Measurements from ENCODE around the gene SDR9C7. TPM values are rescaled to one million over a fixed set of nuclear protein-coding genes. Genes with fewer than 3 reads are reported as not detected.
"Not testable (repeated sequence)": the region's sequence is repeated elsewhere in the genome, so short reads cannot be mapped to it uniquely, and the experiment has no call there.

Gene SDR9C7
- total RNA-seq, 2 experiments from 2014 or later: not detected

DNA sequence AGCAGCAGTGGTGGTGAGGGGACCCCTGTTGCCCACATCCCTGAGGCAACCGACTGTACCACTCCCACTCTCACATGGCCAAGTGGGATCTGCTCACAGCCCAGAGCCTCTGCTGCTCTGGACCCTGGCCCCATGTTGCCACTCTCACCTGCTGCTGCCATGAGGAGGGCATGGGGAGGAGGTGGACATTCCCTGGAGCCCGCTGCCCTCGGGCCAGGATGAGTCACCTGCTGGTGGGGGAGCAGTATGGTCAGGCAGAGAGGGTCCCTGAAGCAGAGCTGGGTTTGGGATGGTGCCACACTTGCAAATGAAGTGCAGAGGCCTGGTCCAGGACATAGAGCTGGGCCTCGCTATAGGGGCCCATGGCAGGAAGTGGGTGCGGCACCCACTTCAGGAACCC lies 26.1 kb downstream of the SDR9C7 start:
- Histone ChIP-seq H3K9me3 (ENCODE audit: low read length) (0 out of 2 replicates have a peak, but pooled peaks cover 3% of the 10 kb centered on the region), H3K4me1 (ENCODE audit: insufficient read depth, low read length, poor library complexity, severe bottlenecking) (no peaks in the 10 kb centered on the region), H3K4me3 (ENCODE audit: low read depth, low read length, poor library complexity, severe bottlenecking) (no peak overlapping the region), H3K4me2 (ENCODE audit: low read length) (no peak overlapping the region), H4K20me1 (ENCODE audit: insufficient read depth, low read length) (no peaks in the 10 kb centered on the region), H3K9me2 (ENCODE audit: insufficient read depth, low read length) (no peaks in the 10 kb centered on the region), H3K27ac (ENCODE audit: low read depth, low read length, poor library complexity, severe bottlenecking) (no peak overlapping the region), H3K36me3 (ENCODE audit: insufficient read depth, low read length) (no peaks in the 10 kb centered on the region), H3K79me2 (ENCODE audit: insufficient read depth, low read depth, low read length) (no peaks in the 10 kb centered on the region), H2AFZ (ENCODE audit: low read length) (no peak overlapping the region)
- no peak for TF ChIP-seq EZH2phosphoT487 (IDR thresholded peaks at IDR 0.05; ENCODE audit: borderline replicate concordance, low read depth, low read length)
- TF ChIP-seq, protein P1, sequence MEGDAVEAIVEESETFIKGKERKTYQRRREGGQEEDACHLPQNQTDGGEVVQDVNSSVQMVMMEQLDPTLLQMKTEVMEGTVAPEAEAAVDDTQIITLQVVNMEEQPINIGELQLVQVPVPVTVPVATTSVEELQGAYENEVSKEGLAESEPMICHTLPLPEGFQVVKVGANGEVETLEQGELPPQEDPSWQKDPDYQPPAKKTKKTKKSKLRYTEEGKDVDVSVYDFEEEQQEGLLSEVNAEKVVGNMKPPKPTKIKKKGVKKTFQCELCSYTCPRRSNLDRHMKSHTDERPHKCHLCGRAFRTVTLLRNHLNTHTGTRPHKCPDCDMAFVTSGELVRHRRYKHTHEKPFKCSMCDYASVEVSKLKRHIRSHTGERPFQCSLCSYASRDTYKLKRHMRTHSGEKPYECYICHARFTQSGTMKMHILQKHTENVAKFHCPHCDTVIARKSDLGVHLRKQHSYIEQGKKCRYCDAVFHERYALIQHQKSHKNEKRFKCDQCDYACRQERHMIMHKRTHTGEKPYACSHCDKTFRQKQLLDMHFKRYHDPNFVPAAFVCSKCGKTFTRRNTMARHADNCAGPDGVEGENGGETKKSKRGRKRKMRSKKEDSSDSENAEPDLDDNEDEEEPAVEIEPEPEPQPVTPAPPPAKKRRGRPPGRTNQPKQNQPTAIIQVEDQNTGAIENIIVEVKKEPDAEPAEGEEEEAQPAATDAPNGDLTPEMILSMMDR (conservative IDR thresholded peaks at IDR 0.05; ENCODE audit: low read length): no peak
- ChIA-PET CTCF (ENCODE audit: unreplicated experiment) (no interaction called here), POLR2A (no interaction called here)
- intact Hi-C loops (cut with micrococcal nuclease; ENCODE audit: unreplicated experiment): no loop called here
- DNase-seq (ENCODE audit: low spot score): no peak
- no TSS peak for BruUV-seq (replicated peaks)

DNA sequence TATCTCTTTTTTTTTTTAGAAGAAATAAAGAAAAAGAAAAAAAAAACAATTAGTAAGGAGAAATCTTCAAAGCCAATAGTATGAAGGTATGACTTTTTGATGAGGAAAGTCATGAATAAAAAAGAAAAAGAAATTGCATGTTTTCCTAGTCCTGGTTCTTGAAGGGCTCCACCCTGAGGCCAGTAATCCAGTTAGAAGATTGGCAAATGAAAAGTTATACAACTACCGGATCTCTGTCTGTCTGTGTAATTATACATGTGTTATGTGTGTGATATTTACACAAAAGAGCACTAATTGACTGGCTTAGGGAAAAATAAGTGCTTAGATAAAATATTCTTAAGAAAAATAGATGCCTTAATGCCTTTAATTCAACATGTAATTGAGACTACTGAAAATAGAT lies 28.4 kb downstream of the SDR9C7 start:
- no peaks in the 10 kb centered on the region for H3K4me1 ChIP-seq (ENCODE audit: insufficient read depth, low read length, poor library complexity, severe bottlenecking)
- peaks cover 11% of the 10 kb centered on the region; the same call in 1 of the 2 replicates for H3K9me3 ChIP-seq (ENCODE audit: low read length)
- no peak for DNase-seq (ENCODE audit: low spot score)
- no peaks in the 10 kb centered on the region for H3K9me2 ChIP-seq (ENCODE audit: insufficient read depth, low read length)
- no peak overlapping the region for H2AFZ ChIP-seq (ENCODE audit: low read length)
- no TSS peak for BruUV-seq (replicated peaks)
- no peaks in the 10 kb centered on the region for H4K20me1 ChIP-seq (ENCODE audit: insufficient read depth, low read length)
- H3K27ac ChIP-seq (ENCODE audit: low read depth, low read length, poor library complexity, severe bottlenecking): no peak overlapping the region
- no peak overlapping the region for H3K4me2 ChIP-seq (ENCODE audit: low read length)
- H3K79me2 ChIP-seq (ENCODE audit: insufficient read depth, low read depth, low read length): no peaks in the 10 kb centered on the region
- TF ChIP-seq, protein P1 (conservative IDR thresholded peaks at IDR 0.05; ENCODE audit: low read length): no peak
- no peak for TF ChIP-seq EZH2phosphoT487 (IDR thresholded peaks at IDR 0.05; ENCODE audit: borderline replicate concordance, low read depth, low read length)
- ChIA-PET CTCF (ENCODE audit: unreplicated experiment) (no interaction called here), POLR2A (no interaction called here)
- H3K36me3 ChIP-seq (ENCODE audit: insufficient read depth, low read length): no peaks in the 10 kb centered on the region
- intact Hi-C loops (cut with micrococcal nuclease; ENCODE audit: unreplicated experiment): no loop called here
- H3K4me3 ChIP-seq (ENCODE audit: low read depth, low read length, poor library complexity, severe bottlenecking): no peak overlapping the region

DNA sequence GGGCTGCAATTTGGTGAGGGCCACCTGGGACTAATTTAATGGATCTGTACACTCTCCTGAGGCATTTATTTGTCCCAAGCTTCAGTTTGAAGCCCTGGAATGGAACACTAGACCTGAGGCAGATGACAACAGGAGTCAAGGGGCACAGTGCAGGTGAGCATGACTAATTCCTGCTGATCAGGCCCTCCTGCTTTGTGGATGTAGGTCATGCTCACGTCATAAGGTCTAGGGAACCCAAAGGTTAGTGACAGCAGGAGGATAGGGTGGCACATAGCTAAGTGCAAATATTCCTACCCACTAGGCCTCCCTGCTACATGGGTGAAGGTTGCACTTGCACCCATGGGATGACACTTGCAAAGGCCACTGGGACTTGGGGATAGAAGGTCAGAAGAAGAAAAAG lies 30.8 kb downstream of the SDR9C7 start:
- intact Hi-C loops (cut with micrococcal nuclease; ENCODE audit: unreplicated experiment): no loop called here
- Histone ChIP-seq H3K27ac (ENCODE audit: low read depth, low read length, poor library complexity, severe bottlenecking) (no peak overlapping the region), H2AFZ (ENCODE audit: low read length) (no peak overlapping the region), H3K4me3 (ENCODE audit: low read depth, low read length, poor library complexity, severe bottlenecking) (no peak overlapping the region), H4K20me1 (ENCODE audit: insufficient read depth, low read length) (no peaks in the 10 kb centered on the region), H3K4me2 (ENCODE audit: low read length) (no peak overlapping the region), H3K4me1 (ENCODE audit: insufficient read depth, low read length, poor library complexity, severe bottlenecking) (no peaks in the 10 kb centered on the region), H3K36me3 (ENCODE audit: insufficient read depth, low read length) (no peaks in the 10 kb centered on the region), H3K9me2 (ENCODE audit: insufficient read depth, low read length) (no peaks in the 10 kb centered on the region), H3K79me2 (ENCODE audit: insufficient read depth, low read depth, low read length) (no peaks in the 10 kb centered on the region), H3K9me3 (ENCODE audit: low read length) (peaks cover 12% of the 10 kb centered on the region; the same call in 1 of the 2 replicates)
- TF ChIP-seq, protein P1 (conservative IDR thresholded peaks at IDR 0.05; ENCODE audit: low read length): no peak
- no peak for TF ChIP-seq EZH2phosphoT487 (IDR thresholded peaks at IDR 0.05; ENCODE audit: borderline replicate concordance, low read depth, low read length)
- BruUV-seq (replicated peaks): no TSS peak
- no peak for DNase-seq (ENCODE audit: low spot score)
- ChIA-PET CTCF (ENCODE audit: unreplicated experiment) (no interaction called here), POLR2A (no interaction called here)

DNA sequence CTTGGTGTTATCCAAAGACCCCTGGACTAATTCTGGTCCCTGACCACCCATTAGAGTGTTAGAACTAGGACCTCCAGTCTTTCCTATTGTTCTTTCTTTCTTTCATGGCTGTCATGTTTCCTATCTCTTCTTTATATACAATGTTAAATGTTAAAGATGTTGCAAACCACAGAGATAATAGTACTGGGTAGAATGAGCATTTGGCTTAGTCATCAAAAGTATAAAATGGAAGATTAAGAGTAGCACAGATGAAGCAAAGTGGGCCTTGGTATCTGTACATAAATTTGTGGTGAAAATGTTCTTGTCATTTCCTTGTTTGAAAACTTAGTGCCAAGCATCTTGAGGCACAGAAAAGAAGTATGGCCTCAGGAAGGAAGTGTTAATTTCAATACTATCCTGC lies 32.9 kb downstream of the SDR9C7 start:
- H3K4me2 ChIP-seq (ENCODE audit: low read length); H3K79me2 ChIP-seq (ENCODE audit: insufficient read depth, low read depth, low read length); H4K20me1 ChIP-seq (ENCODE audit: insufficient read depth, low read length); BruUV-seq (replicated peaks); H3K27ac ChIP-seq (ENCODE audit: low read depth, low read length, poor library complexity, severe bottlenecking); H2AFZ ChIP-seq (ENCODE audit: low read length); CTCF ChIA-PET (ENCODE audit: unreplicated experiment); H3K9me2 ChIP-seq (ENCODE audit: insufficient read depth, low read length); H3K4me1 ChIP-seq (ENCODE audit: insufficient read depth, low read length, poor library complexity, severe bottlenecking); H3K36me3 ChIP-seq (ENCODE audit: insufficient read depth, low read length); DNase-seq (ENCODE audit: low spot score); intact Hi-C loops (cut with micrococcal nuclease; ENCODE audit: unreplicated experiment); H3K4me3 ChIP-seq (ENCODE audit: low read depth, low read length, poor library complexity, severe bottlenecking): not testable (repeated sequence)
- peaks cover 12% of the 10 kb centered on the region; the same call in 1 of the 2 replicates for H3K9me3 ChIP-seq (ENCODE audit: low read length)
- POLR2A ChIA-PET: interaction anchor here (0.6 kb wide), 1 partner anchor 351 kb away, joined by 3 read pairs; no protein-coding TSS in a partner anchor

Data from OCI-LY7 (cell line).